Gastrocnemius medialis (tissue), 4 donors: ENCODE data around the gene AMH. TPM values are rescaled to one million over a fixed set of nuclear protein-coding genes. Genes with fewer than 3 reads are reported as not detected.

Experiments used
- ATAC-seq, 2 donors: fragments of 150-250 bp; one replicate each; pipeline ENCODE4 v1.9.1; 2016
- DNase-seq, 2 donors: peaks; one replicate each; pipeline ENCODE4 v3.0.0-alpha.2; 2019
- H3K27ac ChIP-seq, 4 donors: fragments of 200-600 bp; sonication (generic); 1 replicate in 1 of 4; 2 replicates in 3 of 4; pipeline ENCODE4 v1.5.1; 2016 to 2018; ENCODE audit warnings: mild to moderate bottlenecking in 2 of 4, moderate library complexity in 1 of 4
- H3K27me3 ChIP-seq, 3 donors: fragments of 200-600 bp; sonication (generic) in 2 of 3; 1 replicate in 1 of 3; 2 replicates in 2 of 3; pipeline versions ENCODE4 v1.5.1 to v1.6.0; 2016 to 2019; ENCODE audit warnings: mild to moderate bottlenecking in 1 of 3, moderate library complexity in 1 of 3
- H3K36me3 ChIP-seq, 2 donors: fragments of 200-600 bp; sonication (generic) in 1 of 2; one replicate each; pipeline ENCODE4 v1.5.1; 2017 to 2018
- H3K4me1 ChIP-seq, 2 donors: fragments of 200-600 bp; sonication (generic) in 1 of 2; one replicate each; pipeline ENCODE4 v1.5.1; 2016 to 2017; ENCODE audit warnings: mild to moderate bottlenecking in 2 of 2
- H3K4me3 ChIP-seq, 4 donors: fragments of 200-600 bp; sonication (generic) in 3 of 4; 1 replicate in 1 of 4; 2 replicates in 3 of 4; pipeline ENCODE4 v1.5.1; 2016 to 2019; ENCODE audit warnings: mild to moderate bottlenecking in 2 of 4
- H3K9me3 ChIP-seq, 3 donors: fragments of 200-600 bp; sonication (generic) in 2 of 3; 1 replicate in 1 of 3; 2 replicates in 2 of 3; pipeline ENCODE4 v1.5.1; 2016 to 2019
- CTCF ChIP-seq, 5 experiments: fragments of 450-650 bp in 3 of 5; fragments of 200-600 bp in 2 of 5; sonication (generic) in 2 of 5; IDR thresholded peaks in 4 of 5; conservative IDR thresholded peaks in 1 of 5; 1 replicate in 4 of 5; 2 replicates in 1 of 5; pipeline ENCODE4 v1.5.1; 2016 to 2019; ENCODE audit warnings: antibody characterized with exemption in 5 of 5, mild to moderate bottlenecking in 3 of 5, moderate library complexity in 3 of 5
- POLR2A ChIP-seq, 2 donors: fragments of 450-650 bp; IDR thresholded peaks; one replicate each; pipeline ENCODE4 v1.6.1; 2017; ENCODE audit warnings: antibody characterized with exemption in 2 of 2, mild to moderate bottlenecking in 2 of 2, moderate library complexity in 2 of 2
- in situ Hi-C, 4 donors: fragments of 200-750 bp; cut with MboI; loops; one replicate each; pipeline versions ENCODE4 v1.15.0 to v1.8.0; 2017; ENCODE audit warnings: low sequenced_read_pairs in 4 of 4
- intact Hi-C: fragments of 100-400 bp; cut with DNase I; formaldehyde crosslinking; loops from one replicate; pipeline ENCODE4 v1.15.1; 2023; ENCODE audit warnings: low total_unique reads
- total RNA-seq, 4 donors: library from RNA; depleted of rRNA; stranded (reverse); fragments of >200 nt; gene quantifications; one replicate each; pipeline versions ENCODE4 v1.1.0 to v1.2.3, GENCODE V29; 2016

Gene AMH
- total RNA-seq, 4 donors from 2014 or later: 0.80 to 3.9 (median 1.2) TPM

- Histone ChIP-seq H3K36me3 (peaks cover 0 to 20% of the 10 kb centered on the region in 2 donors), H3K27ac (peak overlapping the region in 1 of 4 donors; percentile 94), H3K9me3 (no peaks in the 10 kb centered on the region), H3K4me1 (peaks cover 41 to 56% of the 10 kb centered on the region in 2 donors), H3K4me3 (no peak overlapping the region), H3K27me3 (no peaks in the 10 kb centered on the region)
- ATAC-seq (no peak), DNase-seq (no peak)
- in situ Hi-C loops (loop anchor here in 1 of 4 donors (10.0 kb wide), 1 partner anchor 79 kb away; the partner anchor contains the start of gene AP3D1), intact Hi-C loops (loop anchor here (2.0 kb wide), 1 partner anchor 83 kb away; no protein-coding TSS in a partner anchor)
- TF ChIP-seq CTCF (IDR thresholded peaks at IDR 0.05 in 4 of 5, conservative IDR thresholded peaks at IDR 0.05 in 1 of 5): no peak
- TF ChIP-seq POLR2A (IDR thresholded peaks at IDR 0.05): no peak
These were observed 15.4 kb upstream of the AMH start for GRCh38 chr19:2233601-2234280.

GRCh38 chr19:2234996-2235380 lies 14.1 kb upstream of the AMH start:
- Histone ChIP-seq H3K36me3 (peaks cover 0 to 14% of the 10 kb centered on the region in 2 donors), H3K27me3 (no peaks in the 10 kb centered on the region), H3K4me1 (peaks cover 53 to 62% of the 10 kb centered on the region in 2 donors), H3K27ac (peak overlapping the region; percentile 94 to 98 (median 97)), H3K4me3 (peak overlapping the region; percentile 67 to 94 (median 86)), H3K9me3 (no peaks in the 10 kb centered on the region)
- TF ChIP-seq CTCF (IDR thresholded peaks at IDR 0.05 in 4 of 5, conservative IDR thresholded peaks at IDR 0.05 in 1 of 5) (no peak), POLR2A (IDR thresholded peaks at IDR 0.05) (no peak)
- intact Hi-C loops: loop anchor here (2.0 kb wide), 1 partner anchor 82 kb away; no protein-coding TSS in a partner anchor
- ATAC-seq: no peak
- no peak for DNase-seq
- in situ Hi-C loops: loop anchor here in 2 of 4 donors (5.0 to 10.0 kb wide), 2 partner anchors 42 to 80 kb away; partner anchors contain the start of gene AP3D1 (in 1 of the 2)

DNA sequence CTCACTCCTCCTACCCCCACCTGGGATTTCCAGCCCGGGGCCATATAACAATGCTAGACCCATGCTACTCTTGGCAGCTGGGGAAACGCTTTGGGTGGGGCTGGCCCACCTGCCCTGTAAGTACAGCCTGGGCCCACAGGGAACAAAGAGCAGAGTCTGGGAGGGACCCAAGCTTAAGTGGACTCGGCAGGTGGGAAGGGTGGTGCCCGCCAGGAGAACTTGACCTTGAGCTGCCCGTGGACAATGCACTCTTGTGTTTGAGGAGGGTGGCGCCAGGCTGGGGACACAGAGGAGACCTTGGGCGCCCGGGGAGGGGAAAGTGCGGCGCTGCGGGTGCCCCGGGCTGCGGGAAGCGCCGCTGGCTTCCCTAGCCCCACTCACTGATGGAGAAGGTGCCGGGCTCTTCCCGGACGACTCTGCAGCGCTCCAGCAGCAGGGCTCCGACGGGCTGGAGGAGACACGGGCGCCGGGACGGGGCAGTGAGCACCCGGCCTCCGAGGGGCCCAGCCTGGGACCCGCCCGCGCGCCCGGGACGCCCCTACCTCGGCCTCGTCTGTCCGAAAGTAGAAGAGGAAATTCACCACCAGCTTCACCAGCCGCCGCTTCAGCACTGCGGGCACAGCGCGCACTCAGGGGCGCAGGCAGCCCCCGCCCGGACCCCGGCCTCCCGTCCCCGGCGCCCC lies 13.6 kb upstream of the AMH start:
- in situ Hi-C loops (loop anchor here in 2 of 4 donors (5.0 to 10.0 kb wide), 2 partner anchors 42 to 81 kb away; partner anchors contain the start of gene AP3D1 (in 1 of the 2)), intact Hi-C loops (loop anchor here (1.0 to 2.0 kb wide), 5 partner anchors 21 to 156 kb away; partner anchors contain the start of gene JSRP1)
- Histone ChIP-seq H3K36me3 (peaks cover 0 to 9% of the 10 kb centered on the region in 2 donors), H3K4me1 (peaks cover 56 to 64% of the 10 kb centered on the region in 2 donors), H3K4me3 (peak overlapping the region; percentile 67 to 94 (median 86)), H3K27me3 (no peaks in the 10 kb centered on the region), H3K27ac (peak overlapping the region; percentile 94 to 98 (median 97)), H3K9me3 (no peaks in the 10 kb centered on the region)
- DNase-seq (peak in 1 of 2 donors; percentile 62), ATAC-seq (peak in 1 of 2 donors; percentile 2)
- TF ChIP-seq POLR2A (IDR thresholded peaks at IDR 0.05): no peak

DNA sequence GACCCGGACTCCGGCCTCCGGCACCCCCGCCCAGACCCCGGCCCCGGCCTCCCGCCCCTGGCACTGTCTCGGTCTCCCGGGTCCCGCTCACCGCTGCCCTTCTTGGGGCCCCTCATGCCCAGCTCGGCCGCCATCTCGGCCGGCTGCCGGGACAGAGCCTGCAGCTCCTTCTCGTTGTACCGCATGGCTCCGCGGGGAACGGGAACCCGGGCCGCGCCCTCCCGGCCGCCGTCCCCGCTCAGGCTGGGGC lies 13.1 kb upstream of the AMH start:
- peak overlapping the region; percentile 94 to 98 (median 97) for H3K27ac ChIP-seq
- no peaks in the 10 kb centered on the region for H3K9me3 ChIP-seq
- peaks cover 0 to 9% of the 10 kb centered on the region in 2 donors for H3K36me3 ChIP-seq
- in situ Hi-C loops: loop anchor here in 2 of 4 donors (5.0 to 10.0 kb wide), 2 partner anchors 41 to 81 kb away; partner anchors contain the start of gene AP3D1 (in 1 of the 2)
- no peaks in the 10 kb centered on the region for H3K27me3 ChIP-seq
- intact Hi-C loops: loop anchor here (1.0 kb wide), 4 partner anchors 20 to 155 kb away; partner anchors contain the start of gene JSRP1
- no peak for DNase-seq
- TF ChIP-seq CTCF (IDR thresholded peaks at IDR 0.05 in 4 of 5, conservative IDR thresholded peaks at IDR 0.05 in 1 of 5): no peak
- peak in 1 of 2 donors; percentile 39 for TF ChIP-seq POLR2A (IDR thresholded peaks at IDR 0.05)
- H3K4me3 ChIP-seq: peak overlapping the region; percentile 67 to 94 (median 86)
- peaks cover 56 to 64% of the 10 kb centered on the region in 2 donors for H3K4me1 ChIP-seq
- ATAC-seq: no peak
